ENCODE measurements around the gene FBXL7. TPM values are rescaled to one million over a fixed set of nuclear protein-coding genes. Genes with fewer than 3 reads are reported as not detected.

The FBXL7 gene
- total and polyA plus RNA-seq, 5 donors: 10.2 to 22.2 (median 17.9) TPM

GRCh38 chr5:15707631-15708030 lies 207.7 kb downstream of the FBXL7 start:
- Histone ChIP-seq H3K27ac (ENCODE audit: low read length) (no peak overlapping the region), H3K4me3 (ENCODE audit: low read length) (no peak overlapping the region), H3K4me1 (ENCODE audit: control insufficient read depth, insufficient read depth, low read length) (peaks cover 7% of the 10 kb centered on the region), H3K27me3 (ENCODE audit: control insufficient read depth, insufficient read depth) (no peaks in the 10 kb centered on the region), H3K9me3 (ENCODE audit: control insufficient read depth, low read length) (no peaks in the 10 kb centered on the region)
- intact Hi-C loops (cut with DNase I): no loop called here
- DNase-seq (no peak), ATAC-seq (no peak)
- 43% methylated on average over 2 of the region's 2 CpGs for WGBS

DNA sequence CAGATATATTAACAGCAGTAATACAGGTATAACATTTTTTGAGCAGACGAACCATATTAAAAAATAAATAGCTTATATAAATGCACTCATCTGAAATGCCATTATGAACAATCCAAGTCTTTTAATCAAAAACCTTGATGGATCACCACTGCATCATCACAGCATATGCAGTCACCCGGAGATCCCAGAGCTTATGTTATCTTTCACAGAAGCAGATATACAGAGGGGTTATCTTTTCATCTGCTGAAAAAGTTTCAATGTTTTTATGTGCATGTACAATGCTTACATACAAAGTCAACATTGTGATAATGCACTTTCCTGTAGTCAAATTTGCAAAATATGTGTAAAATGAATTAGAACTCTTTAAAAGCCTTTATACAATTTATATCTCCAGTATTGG lies 211.9 kb downstream of the FBXL7 start:
- DNase-seq (no peak), ATAC-seq (no peak)
- Histone ChIP-seq H3K9me3 (ENCODE audit: control insufficient read depth, low read length) (no peaks in the 10 kb centered on the region), H3K4me1 (ENCODE audit: control insufficient read depth, insufficient read depth, low read length) (peaks cover 6% of the 10 kb centered on the region), H3K4me3 (ENCODE audit: low read length) (no peak overlapping the region), H3K27me3 (ENCODE audit: control insufficient read depth, insufficient read depth) (no peaks in the 10 kb centered on the region), H3K27ac (ENCODE audit: low read length) (no peak overlapping the region)
- intact Hi-C loops (cut with DNase I): no loop called here
- 91% methylated on average over 2 of the region's 2 CpGs for WGBS

- 80% methylated on average over 2 of the region's 2 CpGs for WGBS
- ATAC-seq (no peak), DNase-seq (no peak)
- intact Hi-C loops (cut with DNase I): no loop called here
- H3K27ac ChIP-seq (ENCODE audit: low read length): no peak overlapping the region
- H3K9me3 ChIP-seq (ENCODE audit: control insufficient read depth, low read length): no peaks in the 10 kb centered on the region
- peaks cover 6% of the 10 kb centered on the region for H3K4me1 ChIP-seq (ENCODE audit: control insufficient read depth, insufficient read depth, low read length)
- H3K27me3 ChIP-seq (ENCODE audit: control insufficient read depth, insufficient read depth): no peaks in the 10 kb centered on the region
- no peak overlapping the region for H3K4me3 ChIP-seq (ENCODE audit: low read length)
Observed at GRCh38 chr5:15715535-15715934, 215.6 kb downstream of the FBXL7 start.

GRCh38 chr5:15715967-15716366 lies 216.0 kb downstream of the FBXL7 start:
- no peak overlapping the region for H3K27ac ChIP-seq (ENCODE audit: low read length)
- H3K9me3 ChIP-seq (ENCODE audit: control insufficient read depth, low read length): no peaks in the 10 kb centered on the region
- no peak for DNase-seq
- no peak for ATAC-seq
- no peaks in the 10 kb centered on the region for H3K27me3 ChIP-seq (ENCODE audit: control insufficient read depth, insufficient read depth)
- intact Hi-C loops (cut with DNase I): no loop called here
- H3K4me1 ChIP-seq (ENCODE audit: control insufficient read depth, insufficient read depth, low read length): peaks cover 6% of the 10 kb centered on the region
- no peak overlapping the region for H3K4me3 ChIP-seq (ENCODE audit: low read length)
- 42% methylated on average over 5 of the region's 5 CpGs for WGBS

- H3K4me3 ChIP-seq (ENCODE audit: low read length): no peak overlapping the region
- no peaks in the 10 kb centered on the region for H3K27me3 ChIP-seq (ENCODE audit: control insufficient read depth, insufficient read depth)
- DNase-seq (no peak), ATAC-seq (peak; percentile 24 to 49)
- intact Hi-C loops (cut with DNase I): no loop called here
- no peak overlapping the region for H3K27ac ChIP-seq (ENCODE audit: low read length)
- 59% methylated on average over 4 of the region's 4 CpGs for WGBS
- H3K4me1 ChIP-seq (ENCODE audit: control insufficient read depth, insufficient read depth, low read length): peaks cover 6% of the 10 kb centered on the region
- H3K9me3 ChIP-seq (ENCODE audit: control insufficient read depth, low read length): no peaks in the 10 kb centered on the region
Observed at GRCh38 chr5:15717001-15717400, 217.0 kb downstream of the FBXL7 start.

- no peak overlapping the region for H3K27ac ChIP-seq (ENCODE audit: low read length)
- no peak for DNase-seq
- H3K4me1 ChIP-seq (ENCODE audit: control insufficient read depth, insufficient read depth, low read length): peaks cover 4% of the 10 kb centered on the region
- ATAC-seq: peak; percentile 36 to 78
- H3K9me3 ChIP-seq (ENCODE audit: control insufficient read depth, low read length): no peaks in the 10 kb centered on the region
- WGBS: 53% methylated on average over 8 of the region's 8 CpGs
- no peaks in the 10 kb centered on the region for H3K27me3 ChIP-seq (ENCODE audit: control insufficient read depth, insufficient read depth)
- no peak overlapping the region for H3K4me3 ChIP-seq (ENCODE audit: low read length)
- intact Hi-C loops (cut with DNase I): no loop called here
Observed at GRCh38 chr5:15718421-15719179, 218.6 kb downstream of the FBXL7 start.

GRCh38 chr5:15719784-15720183 lies 219.8 kb downstream of the FBXL7 start:
- intact Hi-C loops (cut with DNase I): no loop called here
- DNase-seq: peak in 1 of 3 donors; percentile 41
- peaks cover 4% of the 10 kb centered on the region for H3K4me1 ChIP-seq (ENCODE audit: control insufficient read depth, insufficient read depth, low read length)
- no peaks in the 10 kb centered on the region for H3K27me3 ChIP-seq (ENCODE audit: control insufficient read depth, insufficient read depth)
- no peaks in the 10 kb centered on the region for H3K9me3 ChIP-seq (ENCODE audit: control insufficient read depth, low read length)
- 42% methylated on average over 4 of the region's 4 CpGs for WGBS
- peak in 1 of 2 donors; percentile 67 for ATAC-seq
- H3K4me3 ChIP-seq (ENCODE audit: low read length): no peak overlapping the region
- no peak overlapping the region for H3K27ac ChIP-seq (ENCODE audit: low read length)

GRCh38 chr5:15720515-15720914 lies 220.5 kb downstream of the FBXL7 start:
- Histone ChIP-seq H3K9me3 (ENCODE audit: control insufficient read depth, low read length) (peaks cover 2% of the 10 kb centered on the region), H3K4me3 (ENCODE audit: low read length) (no peak overlapping the region), H3K27ac (ENCODE audit: low read length) (no peak overlapping the region), H3K27me3 (ENCODE audit: control insufficient read depth, insufficient read depth) (no peaks in the 10 kb centered on the region), H3K4me1 (ENCODE audit: control insufficient read depth, insufficient read depth, low read length) (peaks cover 4% of the 10 kb centered on the region)
- no peak for DNase-seq
- intact Hi-C loops (cut with DNase I): no loop called here
- ATAC-seq: no peak

DNA sequence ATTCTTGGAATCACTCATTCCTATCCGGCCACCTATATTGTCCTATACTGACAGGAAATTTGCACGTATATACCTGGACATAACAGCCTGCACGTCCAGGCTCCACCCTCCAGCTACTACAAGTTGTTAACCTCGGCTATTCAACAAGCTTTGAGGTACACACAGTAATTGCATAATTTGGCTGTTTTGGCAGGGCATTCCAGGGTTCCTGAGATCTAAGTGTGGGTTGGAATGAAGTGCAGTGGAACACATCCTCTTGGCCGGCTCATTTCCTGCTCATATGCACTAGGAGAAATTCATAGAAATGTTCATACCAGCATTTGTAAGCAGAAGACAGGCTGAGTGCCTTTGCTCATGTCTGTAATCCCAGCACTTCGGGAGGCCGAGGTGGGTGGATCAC lies 222.3 kb downstream of the FBXL7 start:
- WGBS: 89% methylated on average over 7 of the region's 7 CpGs
- Histone ChIP-seq H3K4me3 (ENCODE audit: low read length) (no peak overlapping the region), H3K27me3 (ENCODE audit: control insufficient read depth, insufficient read depth) (no peaks in the 10 kb centered on the region), H3K9me3 (ENCODE audit: control insufficient read depth, low read length) (peaks cover 4% of the 10 kb centered on the region), H3K27ac (ENCODE audit: low read length) (no peak overlapping the region), H3K4me1 (ENCODE audit: control insufficient read depth, insufficient read depth, low read length) (peaks cover 2% of the 10 kb centered on the region)
- ATAC-seq (no peak), DNase-seq (no peak)
- intact Hi-C loops (cut with DNase I): no loop called here

DNA sequence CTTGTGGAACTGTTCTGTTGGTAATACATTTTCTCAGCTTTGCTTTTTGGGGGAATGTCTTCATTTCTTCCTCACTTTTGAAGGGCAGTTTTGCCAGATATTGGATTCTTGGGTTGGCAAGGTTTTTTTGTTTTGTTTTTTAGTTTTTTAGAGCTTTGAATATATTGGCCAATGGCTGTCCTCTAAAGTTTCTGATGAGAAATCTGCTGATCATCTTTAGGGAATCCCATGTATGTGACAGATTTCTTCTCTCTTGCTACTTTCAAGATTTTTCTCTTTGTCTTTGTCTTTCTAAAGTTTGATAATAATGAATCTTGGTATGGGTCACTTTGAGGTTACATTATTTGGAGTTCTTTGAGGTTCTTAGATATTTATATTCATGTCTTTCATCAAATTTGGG lies 227.4 kb downstream of the FBXL7 start:
- no peak for DNase-seq
- ATAC-seq: no peak
- Histone ChIP-seq H3K4me1 (ENCODE audit: control insufficient read depth, insufficient read depth, low read length) (no peaks in the 10 kb centered on the region), H3K27ac (ENCODE audit: low read length) (no peak overlapping the region), H3K27me3 (ENCODE audit: control insufficient read depth, insufficient read depth) (no peaks in the 10 kb centered on the region), H3K9me3 (ENCODE audit: control insufficient read depth, low read length) (peaks cover 4% of the 10 kb centered on the region), H3K4me3 (ENCODE audit: low read length) (no peak overlapping the region)
- intact Hi-C loops (cut with DNase I): no loop called here

DNA sequence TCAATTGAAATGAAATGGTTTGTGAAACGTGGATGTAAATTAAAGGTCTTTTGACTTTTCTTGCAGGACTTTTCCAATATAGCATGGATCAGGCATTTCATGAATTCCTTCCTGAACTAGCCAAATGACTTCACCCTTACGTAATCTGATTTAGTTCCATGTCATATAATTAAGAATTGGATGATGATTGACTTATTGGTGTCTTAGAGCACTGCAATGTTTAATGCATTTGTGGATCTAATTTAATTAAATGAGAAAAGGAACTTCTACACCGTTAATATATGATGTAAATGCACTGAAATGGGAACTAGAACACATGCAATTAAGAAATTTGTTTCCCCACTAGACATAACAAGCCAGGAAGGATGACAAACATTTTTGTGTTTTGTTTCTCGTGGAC lies 228.8 kb downstream of the FBXL7 start:
- no peak for DNase-seq
- Histone ChIP-seq H3K4me1 (ENCODE audit: control insufficient read depth, insufficient read depth, low read length) (no peaks in the 10 kb centered on the region), H3K9me3 (ENCODE audit: control insufficient read depth, low read length) (peaks cover 4% of the 10 kb centered on the region), H3K27ac (ENCODE audit: low read length) (no peak overlapping the region), H3K4me3 (ENCODE audit: low read length) (no peak overlapping the region), H3K27me3 (ENCODE audit: control insufficient read depth, insufficient read depth) (no peaks in the 10 kb centered on the region)
- WGBS: 92% methylated on average over 4 of the region's 4 CpGs
- no peak for ATAC-seq
- intact Hi-C loops (cut with DNase I): no loop called here

DNA sequence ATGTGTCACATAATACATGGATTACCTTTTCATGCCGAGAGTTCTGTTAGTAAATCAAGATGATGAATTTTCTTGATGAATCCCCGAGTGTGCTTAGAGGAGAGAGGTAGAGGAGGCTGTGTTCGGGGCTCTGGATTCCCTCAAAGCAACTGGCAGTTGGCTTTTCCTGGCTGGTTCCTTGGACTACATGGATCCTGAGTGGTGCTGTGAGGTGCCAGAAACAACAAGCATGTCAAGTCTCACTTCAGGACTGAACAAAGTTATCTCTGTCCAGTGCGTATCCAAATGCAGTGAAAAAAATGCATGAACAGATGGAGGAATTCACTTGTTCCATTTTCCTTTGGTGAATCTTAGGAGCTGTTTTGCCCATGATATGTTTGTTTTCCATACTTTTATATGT lies 231.7 kb downstream of the FBXL7 start:
- Histone ChIP-seq H3K27me3 (ENCODE audit: control insufficient read depth, insufficient read depth) (no peaks in the 10 kb centered on the region), H3K27ac (ENCODE audit: low read length) (no peak overlapping the region), H3K4me1 (ENCODE audit: control insufficient read depth, insufficient read depth, low read length) (no peaks in the 10 kb centered on the region), H3K9me3 (ENCODE audit: control insufficient read depth, low read length) (no peaks in the 10 kb centered on the region), H3K4me3 (ENCODE audit: low read length) (peak overlapping the region; percentile 25)
- intact Hi-C loops (cut with DNase I): no loop called here
- peak in 2 of 3 donors; percentile 31 to 70 for DNase-seq
- 40% methylated on average over 4 of the region's 4 CpGs for WGBS
- ATAC-seq: peak; percentile 96 to 97

Measured in right cardiac atrium (tissue), 5 donors.